Measurements from ENCODE around the gene ECHDC3.

DNA sequence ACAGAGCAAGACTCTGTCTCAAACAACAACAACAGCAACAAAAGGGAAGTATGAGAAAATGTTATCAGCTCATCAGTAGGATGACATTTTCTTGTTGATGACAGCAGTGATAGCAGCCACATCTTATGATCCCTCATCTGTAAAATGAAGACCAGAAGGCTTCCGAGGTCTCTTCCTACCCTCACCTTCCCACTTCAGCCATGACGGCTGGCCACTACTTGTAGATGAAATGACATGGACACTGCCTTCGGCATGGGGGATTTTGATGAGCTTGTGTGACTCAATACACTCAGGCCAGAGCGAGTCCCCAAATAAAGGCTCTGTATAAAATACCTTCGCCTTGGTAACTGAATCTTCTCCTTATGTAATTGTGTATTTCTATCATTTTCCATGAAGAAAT, 6.7 kb downstream of the ECHDC3 start:
- no peak for TF ChIP-seq POLR2A (IDR thresholded peaks at IDR 0.05; ENCODE audit: control extremely low read depth in 1 of 2, low read depth in 2 of 2, low read length in 2 of 2)
- TF ChIP-seq, protein P1, sequence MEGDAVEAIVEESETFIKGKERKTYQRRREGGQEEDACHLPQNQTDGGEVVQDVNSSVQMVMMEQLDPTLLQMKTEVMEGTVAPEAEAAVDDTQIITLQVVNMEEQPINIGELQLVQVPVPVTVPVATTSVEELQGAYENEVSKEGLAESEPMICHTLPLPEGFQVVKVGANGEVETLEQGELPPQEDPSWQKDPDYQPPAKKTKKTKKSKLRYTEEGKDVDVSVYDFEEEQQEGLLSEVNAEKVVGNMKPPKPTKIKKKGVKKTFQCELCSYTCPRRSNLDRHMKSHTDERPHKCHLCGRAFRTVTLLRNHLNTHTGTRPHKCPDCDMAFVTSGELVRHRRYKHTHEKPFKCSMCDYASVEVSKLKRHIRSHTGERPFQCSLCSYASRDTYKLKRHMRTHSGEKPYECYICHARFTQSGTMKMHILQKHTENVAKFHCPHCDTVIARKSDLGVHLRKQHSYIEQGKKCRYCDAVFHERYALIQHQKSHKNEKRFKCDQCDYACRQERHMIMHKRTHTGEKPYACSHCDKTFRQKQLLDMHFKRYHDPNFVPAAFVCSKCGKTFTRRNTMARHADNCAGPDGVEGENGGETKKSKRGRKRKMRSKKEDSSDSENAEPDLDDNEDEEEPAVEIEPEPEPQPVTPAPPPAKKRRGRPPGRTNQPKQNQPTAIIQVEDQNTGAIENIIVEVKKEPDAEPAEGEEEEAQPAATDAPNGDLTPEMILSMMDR (IDR thresholded peaks at IDR 0.05; ENCODE audit: control extremely low read depth in 1 of 3, insufficient read depth in 1 of 3, low read depth in 1 of 3, low read length in 3 of 3) = no peak
- no peak for TF ChIP-seq NANOG (IDR thresholded peaks at IDR 0.05; ENCODE audit: insufficient read depth, low read depth, low read length, poor library complexity, severe bottlenecking)
- TF ChIP-seq YY1 (IDR thresholded peaks at IDR 0.05; ENCODE audit: low read depth, low read length) = no peak

All from H1 (cell line).